GM12864 (cell line): ENCODE measurements around the gene SOX12.
"Not testable (repeated sequence)": the region's sequence is repeated elsewhere in the genome, so short reads cannot be mapped to it uniquely, and the experiment has no call there.

ENCODE experiments used
- DNase-seq: peaks from one replicate; pipeline ENCODE4 v3.0.0-alpha.2; 2011; ENCODE audit warnings: low read depth
- H3K4me3 ChIP-seq: 2 replicates; pipeline ENCODE4 v1.5.1; 2011; ENCODE audit warnings: mild to moderate bottlenecking, low read depth, low read length, control low read depth
- TF ChIP-seq, protein P1 (sequence below): IDR thresholded peaks from 2 replicates; pipeline ENCODE4 v1.5.1; 2011; ENCODE audit warnings: low read depth, mild to moderate bottlenecking, moderate library complexity, low read length, control low read depth, inconsistent platforms; ENCODE audit errors: missing control alignments

The SOX12 gene

DNA sequence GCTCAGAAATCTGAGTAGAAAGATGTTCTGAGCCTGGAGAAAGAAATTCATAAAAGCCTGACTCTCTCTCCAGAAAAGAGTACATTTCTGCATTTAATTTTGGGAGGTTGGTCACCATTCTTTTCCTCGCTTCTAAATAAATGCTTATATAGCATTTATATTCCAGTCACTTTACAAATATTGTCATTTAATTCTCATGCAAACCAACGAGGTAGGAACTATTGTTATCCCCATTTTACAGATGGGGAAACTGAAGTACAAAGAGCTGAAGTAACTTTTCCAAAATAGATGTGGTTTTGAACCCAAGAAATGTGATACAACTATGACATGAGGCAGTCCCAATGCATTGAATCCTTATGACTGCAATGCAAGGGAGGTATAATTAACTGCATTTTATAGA lies 50.7 kb downstream of the SOX12 start:
- TF ChIP-seq, protein P1, sequence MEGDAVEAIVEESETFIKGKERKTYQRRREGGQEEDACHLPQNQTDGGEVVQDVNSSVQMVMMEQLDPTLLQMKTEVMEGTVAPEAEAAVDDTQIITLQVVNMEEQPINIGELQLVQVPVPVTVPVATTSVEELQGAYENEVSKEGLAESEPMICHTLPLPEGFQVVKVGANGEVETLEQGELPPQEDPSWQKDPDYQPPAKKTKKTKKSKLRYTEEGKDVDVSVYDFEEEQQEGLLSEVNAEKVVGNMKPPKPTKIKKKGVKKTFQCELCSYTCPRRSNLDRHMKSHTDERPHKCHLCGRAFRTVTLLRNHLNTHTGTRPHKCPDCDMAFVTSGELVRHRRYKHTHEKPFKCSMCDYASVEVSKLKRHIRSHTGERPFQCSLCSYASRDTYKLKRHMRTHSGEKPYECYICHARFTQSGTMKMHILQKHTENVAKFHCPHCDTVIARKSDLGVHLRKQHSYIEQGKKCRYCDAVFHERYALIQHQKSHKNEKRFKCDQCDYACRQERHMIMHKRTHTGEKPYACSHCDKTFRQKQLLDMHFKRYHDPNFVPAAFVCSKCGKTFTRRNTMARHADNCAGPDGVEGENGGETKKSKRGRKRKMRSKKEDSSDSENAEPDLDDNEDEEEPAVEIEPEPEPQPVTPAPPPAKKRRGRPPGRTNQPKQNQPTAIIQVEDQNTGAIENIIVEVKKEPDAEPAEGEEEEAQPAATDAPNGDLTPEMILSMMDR: no peak
- H3K4me3 ChIP-seq: no peak overlapping the region
- DNase-seq: no peak

- DNase-seq: no peak
- no peak overlapping the region for H3K4me3 ChIP-seq
- TF ChIP-seq, protein P1: no peak
These were observed 51.4 kb downstream of the SOX12 start for GRCh38 chr20:376750-377149.

DNA sequence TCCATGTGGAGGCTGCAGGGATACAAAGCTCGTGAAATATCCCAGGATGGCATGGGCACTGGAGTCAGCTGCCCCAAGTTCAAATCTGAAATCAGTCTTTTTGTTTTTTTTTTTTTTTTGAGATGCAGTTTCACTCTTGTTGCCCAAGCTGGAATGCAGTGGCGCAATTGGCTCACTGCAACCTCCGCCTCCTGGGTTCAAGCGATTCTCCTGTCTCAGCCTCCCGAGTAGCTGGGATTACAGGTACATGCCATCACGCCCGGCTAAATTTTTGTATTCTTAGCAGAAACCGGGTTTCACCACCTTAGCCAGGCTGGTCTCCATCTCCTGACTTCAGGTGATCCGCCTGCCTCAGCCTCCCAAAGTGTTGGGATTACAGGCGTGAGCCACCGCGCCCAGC lies 52.2 kb downstream of the SOX12 start:
- DNase-seq, H3K4me3 ChIP-seq: not testable (repeated sequence)

GRCh38 chr20:378961-379336 lies 53.6 kb downstream of the SOX12 start:
- TF ChIP-seq, protein P1: no peak
- DNase-seq: no peak
- no peak overlapping the region for H3K4me3 ChIP-seq
